OCI-LY7 (cell line): ENCODE results near the gene VPS45. TPM values are rescaled to one million over a fixed set of nuclear protein-coding genes. Genes with fewer than 3 reads are reported as not detected.
A peak's percentile ranks its signal among the peaks of the same experiment; 100 is the strongest.

Experiments used
- BruUV-seq: library from RNA; stranded (reverse); fragments of 400-500 nt; replicated peaks from 2 replicates; lab custom pipeline; 2021; lab: Mats Ljungman, UMichigan
- CTCF ChIA-PET: fragments of 300-600 bp; sonication (Branson Sonifier 250); formaldehyde crosslinking; loops from one replicate; lab custom pipeline; 2022; ENCODE audit warnings: antibody characterized with exemption; ENCODE audit not compliant: unreplicated experiment; lab: Charles Lee
- POLR2A ChIA-PET: fragments of 300-600 bp; sonication (Branson Sonifier 250); formaldehyde crosslinking; loops from one replicate; lab custom pipeline; 2022; ENCODE audit warnings: antibody characterized with exemption; lab: Charles Lee
- DNase-seq: peaks from one replicate; pipeline ENCODE4 v3.0.0-alpha.2; 2015; ENCODE audit warnings: low spot score
- H2AFZ ChIP-seq: fragments of 200-600 bp; sonication (generic), shearing (Covaris generic); 2 replicates; pipeline ENCODE4 v1.6.1; 2014; ENCODE audit warnings: mild to moderate bottlenecking, antibody characterized with exemption, low read length, moderate library complexity
- H3K27ac ChIP-seq: fragments of 200-600 bp; sonication (generic); 2 replicates; pipeline ENCODE4 v1.5.1; 2014; ENCODE audit warnings: mixed run types, low read depth, mild to moderate bottlenecking, moderate library complexity, low read length, inconsistent platforms; ENCODE audit not compliant: poor library complexity, severe bottlenecking
- H3K36me3 ChIP-seq: fragments of 200-600 bp; sonication (generic); 2 replicates; pipeline ENCODE4 v1.6.1; 2014; ENCODE audit warnings: mild to moderate bottlenecking, antibody characterized with exemption, low read length, moderate library complexity, mixed read lengths; ENCODE audit not compliant: insufficient read depth
- H3K4me1 ChIP-seq: fragments of 200-600 bp; sonication (generic); 2 replicates; pipeline ENCODE4 v1.5.1; 2014; ENCODE audit warnings: mild to moderate bottlenecking, low read length; ENCODE audit not compliant: insufficient read depth, poor library complexity, severe bottlenecking
- H3K4me2 ChIP-seq: fragments of 200-600 bp; sonication (generic); 2 replicates; pipeline ENCODE4 v1.6.1; 2014; ENCODE audit warnings: mild to moderate bottlenecking, low read length
- H3K4me3 ChIP-seq: fragments of 200-600 bp; sonication (generic); 2 replicates; pipeline ENCODE4 v1.5.1; 2014; ENCODE audit warnings: mild to moderate bottlenecking, low read depth, low read length; ENCODE audit not compliant: poor library complexity, severe bottlenecking
- H3K79me2 ChIP-seq: fragments of 200-600 bp; sonication (generic); 2 replicates; pipeline ENCODE4 v1.6.1; 2016; ENCODE audit warnings: low read depth, mild to moderate bottlenecking, low read length, moderate library complexity, mixed read lengths; ENCODE audit not compliant: insufficient read depth
- H3K9me2 ChIP-seq: fragments of 200-600 bp; sonication (generic); 2 replicates; pipeline ENCODE4 v1.6.1; 2016; ENCODE audit warnings: mild to moderate bottlenecking, low read length, mixed read lengths; ENCODE audit not compliant: insufficient read depth
- H3K9me3 ChIP-seq: fragments of 200-600 bp; sonication (generic); 2 replicates; pipeline ENCODE4 v1.6.1; 2014; ENCODE audit warnings: mild to moderate bottlenecking, mixed run types, low read length, mixed read lengths
- H4K20me1 ChIP-seq: fragments of 200-600 bp; sonication (generic); 2 replicates; pipeline ENCODE4 v1.6.1; 2014; ENCODE audit warnings: mild to moderate bottlenecking, antibody characterized with exemption, low read length, moderate library complexity, mixed read lengths; ENCODE audit not compliant: insufficient read depth
- CTCF ChIP-seq: fragments of 200-600 bp; sonication (generic); conservative IDR thresholded peaks from 2 replicates; pipeline ENCODE4 v1.5.1; 2014; ENCODE audit warnings: mild to moderate bottlenecking, antibody characterized with exemption, low read length, moderate library complexity, mixed read lengths
- EZH2phosphoT487 ChIP-seq: fragments of 200-600 bp; sonication (generic); IDR thresholded peaks from 2 replicates; pipeline ENCODE4 v1.6.1; 2018; ENCODE audit warnings: low read depth, borderline replicate concordance, mild to moderate bottlenecking, mixed run types, antibody characterized with exemption, low read length, moderate library complexity, mixed read lengths
- intact Hi-C: fragments of 100-400 bp; cut with micrococcal nuclease; formaldehyde crosslinking; loops from one replicate; pipeline ENCODE4 v1.10.0; 2022; ENCODE audit not compliant: unreplicated experiment
- total RNA-seq, 2 experiments: library from RNA; depleted of rRNA in 1 of 2; stranded (reverse); fragments of >200 nt in 1 of 2; shearing (Covaris generic) in 1 of 2; gene quantifications; 2 replicates each; pipeline ENCODE4 v1.2.3, GENCODE V29; 2014 to 2022

Gene VPS45
- total RNA-seq, 2 experiments from 2014 or later: 40.2 to 54.4 TPM

GRCh38 chr1:150168960-150169601 is 101.5 kb downstream of the VPS45 start:
- intact Hi-C loops: loop anchor here (1.0 to 10.0 kb wide), 3 partner anchors 117 to 284 kb away; a partner anchor contains a TSS

GRCh38 chr1:150171801-150172200 is 104.2 kb downstream of the VPS45 start:
- Histone ChIP-seq H3K4me3 (no peak overlapping the region), H4K20me1 (no peaks in the 10 kb centered on the region), H3K79me2 (no peaks in the 10 kb centered on the region), H2AFZ (no peak overlapping the region), H3K4me2 (no peak overlapping the region), H3K9me3 (no peaks in the 10 kb centered on the region), H3K27ac (no peak overlapping the region), H3K4me1 (no peaks in the 10 kb centered on the region), H3K9me2 (no peaks in the 10 kb centered on the region), H3K36me3 (no peaks in the 10 kb centered on the region)
- DNase-seq: no peak
- no peak for TF ChIP-seq CTCF
- TF ChIP-seq EZH2phosphoT487: no peak
- POLR2A ChIA-PET: interaction anchor here (1.5 kb wide), 1 partner anchor 23 kb away, joined by 4 read pairs; no protein-coding TSS in a partner anchor
- no TSS peak for BruUV-seq
- CTCF ChIA-PET: no interaction called here
- intact Hi-C loops: no loop called here

More at GRCh38 chr1:150168960-150169601, 101.5 kb downstream of the VPS45 start:
- Histone ChIP-seq H3K9me2 (no peaks in the 10 kb centered on the region), H3K4me1 (peaks cover 22% of the 10 kb centered on the region), H3K4me2 (no peak overlapping the region), H3K27ac (no peak overlapping the region), H3K36me3 (no peaks in the 10 kb centered on the region), H4K20me1 (no peaks in the 10 kb centered on the region), H3K79me2 (no peaks in the 10 kb centered on the region), H3K4me3 (no peak overlapping the region), H3K9me3 (no peaks in the 10 kb centered on the region), H2AFZ (no peak overlapping the region)
- peak; percentile 68 for DNase-seq
- ChIA-PET CTCF (interaction anchor here (1.1 kb wide), 1 partner anchor 18 kb away, joined by 3 read pairs; no protein-coding TSS in a partner anchor), POLR2A (interaction anchor here (1.0 kb wide), 1 partner anchor 96 kb away, joined by 7 read pairs; no protein-coding TSS in a partner anchor)
- no TSS peak for BruUV-seq
- TF ChIP-seq CTCF (peak; percentile 90), EZH2phosphoT487 (no peak)

- no peaks in the 10 kb centered on the region for H4K20me1 ChIP-seq
- CTCF ChIA-PET: no interaction called here
- DNase-seq: no peak
These were observed 105.6 kb downstream of the VPS45 start for GRCh38 chr1:150173141-150173585.

More at GRCh38 chr1:150173141-150173585, 105.6 kb downstream of the VPS45 start:
- Histone ChIP-seq H3K4me2 (no peak overlapping the region), H3K36me3 (no peaks in the 10 kb centered on the region), H3K9me2 (no peaks in the 10 kb centered on the region), H3K4me1 (no peaks in the 10 kb centered on the region), H3K79me2 (no peaks in the 10 kb centered on the region), H3K4me3 (no peak overlapping the region), H3K9me3 (no peaks in the 10 kb centered on the region), H3K27ac (no peak overlapping the region), H2AFZ (no peak overlapping the region)
- TF ChIP-seq EZH2phosphoT487 (no peak), CTCF (no peak)
- POLR2A ChIA-PET: no interaction called here
- intact Hi-C loops: no loop called here
- no TSS peak for BruUV-seq
